Measurements from ENCODE around the gene CTNNBIP1. TPM values are rescaled to one million over a fixed set of nuclear protein-coding genes. Genes with fewer than 3 reads are reported as not detected.
A peak's percentile ranks its signal among the peaks of the same experiment; 100 is the strongest.

CTNNBIP1 gene
- total and polyA plus RNA-seq, 12 donors = 26.5 to 69.4 (median 37.3) TPM

DNA sequence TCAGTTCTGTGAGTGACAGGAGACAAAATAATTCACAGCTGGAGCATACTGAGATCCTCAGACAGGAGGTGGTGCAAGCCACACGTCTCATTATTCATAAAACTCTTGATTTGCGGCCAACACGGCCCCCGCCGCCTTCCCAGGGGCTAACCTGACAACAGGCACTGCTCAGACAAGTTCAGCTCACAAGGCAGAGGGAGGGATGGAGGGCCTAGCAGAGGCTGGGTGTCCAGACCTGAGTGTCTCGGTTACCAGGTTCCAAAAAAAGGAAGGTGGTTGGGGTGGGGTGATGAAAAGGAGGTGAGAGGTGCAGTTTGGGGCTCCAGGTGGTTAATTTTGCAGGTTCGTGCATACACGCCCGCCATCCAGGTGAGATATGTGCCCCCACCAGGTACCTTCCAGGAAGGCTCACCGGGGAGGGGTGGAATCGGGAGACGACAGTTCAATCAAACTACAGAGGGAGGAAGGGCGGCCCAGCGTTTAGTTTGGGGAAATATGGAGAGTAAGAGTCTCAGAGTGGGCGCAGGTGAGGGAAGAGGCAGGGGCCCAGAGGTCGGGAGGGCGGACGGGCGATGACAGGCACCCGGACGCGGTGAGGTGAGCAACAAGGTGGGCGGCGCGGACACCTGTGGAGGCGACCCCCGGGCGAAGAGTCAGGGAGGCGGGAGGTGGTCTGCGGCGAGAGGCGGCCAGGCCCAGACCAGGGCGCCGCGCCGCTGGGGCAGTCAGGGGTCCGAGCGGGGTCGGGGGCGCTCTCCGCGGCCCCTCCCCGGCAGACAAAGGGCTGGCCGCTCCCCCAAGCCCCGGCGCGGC is 629 bp downstream of the CTNNBIP1 start:
- H3K9me3 ChIP-seq = no peaks in the 10 kb centered on the region
- H3K27me3 ChIP-seq = no peaks in the 10 kb centered on the region
- peaks cover 0 to 4% (median 0%) of the 10 kb centered on the region in 9 donors for H3K36me3 ChIP-seq
- H3K4me3 ChIP-seq = peak overlapping the region; percentile 75 to 99 (median 89)
- 1% methylated on average over 47 of the region's 47 CpGs for WGBS, 2 donors
- peak in 1 of 2 donors; percentile 42 for DNase-seq
- H3K4me1 ChIP-seq = peaks cover 9 to 70% (median 38%) of the 10 kb centered on the region in 9 donors
- intact Hi-C loops (cut with DNase I) = loop anchor here in 7 of 10 donors (1.0 to 10.0 kb wide), 7 partner anchors 8 to 125 kb away; no protein-coding TSS in a partner anchor
- H3K27ac ChIP-seq = peak overlapping the region; percentile 84 to 96 (median 90)
- TF ChIP-seq CTCF (IDR thresholded peaks at IDR 0.05) = no peak
- no peak for ATAC-seq

DNA sequence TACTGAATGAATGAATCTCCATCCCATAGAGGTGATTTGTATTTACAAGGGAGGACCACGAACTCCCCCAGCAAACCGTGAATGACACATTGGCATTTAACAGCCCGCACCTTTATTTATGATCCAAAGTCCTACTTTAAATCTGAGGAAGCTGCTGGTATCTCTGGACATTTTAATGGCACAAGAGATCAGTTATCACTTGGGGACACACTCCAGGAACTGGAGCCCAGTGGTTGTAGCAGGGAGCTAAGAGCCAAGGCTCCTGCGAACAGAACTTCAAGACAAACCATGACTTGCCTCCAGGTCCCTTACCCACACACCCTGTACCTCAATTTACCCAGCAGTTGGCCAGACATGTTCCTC is 1.2 kb downstream of the CTNNBIP1 start:
- peaks cover 0 to 4% (median 0%) of the 10 kb centered on the region in 9 donors for H3K36me3 ChIP-seq
- H3K27ac ChIP-seq = peak overlapping the region in 9 of 10 donors; percentile 84 to 96 (median 91)
- TF ChIP-seq CTCF (IDR thresholded peaks at IDR 0.05) = no peak
- WGBS, 2 donors = 50 to 51% methylated on average over 4 of the region's 4 CpGs
- ATAC-seq (no peak), DNase-seq (no peak)
- H3K27me3 ChIP-seq = no peaks in the 10 kb centered on the region
- peaks cover 9 to 70% (median 43%) of the 10 kb centered on the region in 9 donors for H3K4me1 ChIP-seq
- no peaks in the 10 kb centered on the region for H3K9me3 ChIP-seq
- H3K4me3 ChIP-seq = peak overlapping the region in 9 of 10 donors; percentile 75 to 99 (median 90)
- intact Hi-C loops (cut with DNase I) = no loop called here

DNA sequence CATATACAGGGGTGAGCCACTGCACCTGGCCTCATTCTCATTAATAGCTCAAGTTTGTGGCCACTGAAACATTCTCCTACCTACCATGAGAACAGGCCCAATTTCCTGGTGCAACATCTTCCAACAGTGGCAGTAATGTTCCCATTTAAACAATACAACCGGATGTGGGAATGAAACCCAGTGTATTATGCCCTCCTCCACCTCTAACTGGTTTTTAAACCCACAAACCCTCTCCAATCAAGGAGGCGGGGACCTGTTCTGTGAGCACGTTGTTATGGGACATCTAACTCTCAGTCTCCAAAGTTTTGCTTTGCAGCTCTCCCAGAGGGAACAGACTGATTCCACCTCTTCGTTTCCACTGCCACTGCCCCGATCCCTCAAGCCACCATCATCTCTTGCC is 2.6 kb downstream of the CTNNBIP1 start:
- H3K4me1 ChIP-seq = peaks cover 13 to 83% (median 49%) of the 10 kb centered on the region in 9 donors
- no peaks in the 10 kb centered on the region for H3K27me3 ChIP-seq
- DNase-seq = no peak
- ATAC-seq = no peak
- TF ChIP-seq CTCF (IDR thresholded peaks at IDR 0.05) = no peak
- intact Hi-C loops (cut with DNase I) = no loop called here
- no peaks in the 10 kb centered on the region for H3K9me3 ChIP-seq
- H3K36me3 ChIP-seq = peaks cover 0 to 4% (median 0%) of the 10 kb centered on the region in 9 donors
- 59 to 63% methylated on average over 5 of the region's 5 CpGs for WGBS, 2 donors
- peak overlapping the region in 4 of 10 donors; percentile 5 to 98 (median 96) for H3K4me3 ChIP-seq
- H3K27ac ChIP-seq = peak overlapping the region in 8 of 10 donors; percentile 1 to 93 (median 40)

GRCh38 chr1:9906466-9906865 is 3.6 kb downstream of the CTNNBIP1 start:
- Histone ChIP-seq H3K4me3 (no peak overlapping the region), H3K9me3 (no peaks in the 10 kb centered on the region), H3K36me3 (peaks cover 0 to 4% (median 0%) of the 10 kb centered on the region in 9 donors), H3K27ac (peak overlapping the region in 1 of 10 donors; percentile 93), H3K27me3 (no peaks in the 10 kb centered on the region), H3K4me1 (peaks cover 23 to 86% (median 56%) of the 10 kb centered on the region in 9 donors)
- WGBS, 2 donors = 91 to 97% methylated on average over 2 of the region's 2 CpGs
- intact Hi-C loops (cut with DNase I) = no loop called here
- TF ChIP-seq CTCF (IDR thresholded peaks at IDR 0.05) = no peak
- ATAC-seq (no peak), DNase-seq (no peak)
